ENCODE data around the gene KRTAP1-1.

- no peak for TF ChIP-seq CTCF (conservative IDR thresholded peaks at IDR 0.05; ENCODE audit: low read length)
- TF ChIP-seq EZH2phosphoT487 (IDR thresholded peaks at IDR 0.05; ENCODE audit: borderline replicate concordance), result no peak
Observed at GRCh38 chr17:41013606-41014005, 27.6 kb downstream of the KRTAP1-1 start.

Measured in Loucy (cell line).